ENCODE data around the gene VEPH1. TPM values are rescaled to one million over a fixed set of nuclear protein-coding genes. Genes with fewer than 3 reads are reported as not detected.
A peak's percentile ranks its signal among the peaks of the same experiment; 100 is the strongest.

The VEPH1 gene
- total and polyA plus RNA-seq, 9 of the 15 experiments (the other 6 are each of a cell fraction or from before 2014, with no cell fraction given): 4.5 to 15.6 (median 5.8) TPM

DNA sequence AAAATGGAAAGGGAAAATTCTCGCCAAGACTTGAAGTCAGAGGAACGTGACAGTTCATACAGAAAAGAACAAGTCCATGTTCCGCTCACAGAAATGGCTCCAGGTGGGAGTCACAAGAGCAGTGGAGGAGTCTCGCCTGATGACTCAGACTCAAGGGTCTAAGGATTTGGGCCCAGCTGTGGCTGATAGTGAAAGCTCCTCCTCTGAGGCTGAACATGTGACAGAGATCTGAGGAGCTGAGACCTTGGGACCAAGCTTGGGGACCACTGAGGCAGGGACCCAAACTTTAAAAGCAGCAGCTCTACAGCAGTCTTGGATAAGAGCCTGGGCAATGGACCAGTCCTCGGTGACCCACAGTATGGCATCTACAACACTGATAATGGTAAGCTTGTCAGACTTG is 9.3 kb upstream of the VEPH1 start (continued):
- TF ChIP-seq, protein P1, sequence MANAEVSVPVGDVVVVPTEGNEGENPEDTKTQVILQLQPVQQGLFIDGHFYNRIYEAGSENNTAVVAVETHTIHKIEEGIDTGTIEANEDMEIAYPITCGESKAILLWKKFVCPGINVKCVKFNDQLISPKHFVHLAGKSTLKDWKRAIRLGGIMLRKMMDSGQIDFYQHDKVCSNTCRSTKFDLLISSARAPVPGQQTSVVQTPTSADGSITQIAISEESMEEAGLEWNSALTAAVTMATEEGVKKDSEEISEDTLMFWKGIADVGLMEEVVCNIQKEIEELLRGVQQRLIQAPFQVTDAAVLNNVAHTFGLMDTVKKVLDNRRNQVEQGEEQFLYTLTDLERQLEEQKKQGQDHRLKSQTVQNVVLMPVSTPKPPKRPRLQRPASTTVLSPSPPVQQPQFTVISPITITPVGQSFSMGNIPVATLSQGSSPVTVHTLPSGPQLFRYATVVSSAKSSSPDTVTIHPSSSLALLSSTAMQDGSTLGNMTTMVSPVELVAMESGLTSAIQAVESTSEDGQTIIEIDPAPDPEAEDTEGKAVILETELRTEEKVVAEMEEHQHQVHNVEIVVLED (CRISPR knock-in tag; IDR thresholded peaks at IDR 0.05): no peak
- TF ChIP-seq SREBF2 (CRISPR knock-in tag; IDR thresholded peaks at IDR 0.05): no peak
- TF ChIP-seq, protein P2, sequence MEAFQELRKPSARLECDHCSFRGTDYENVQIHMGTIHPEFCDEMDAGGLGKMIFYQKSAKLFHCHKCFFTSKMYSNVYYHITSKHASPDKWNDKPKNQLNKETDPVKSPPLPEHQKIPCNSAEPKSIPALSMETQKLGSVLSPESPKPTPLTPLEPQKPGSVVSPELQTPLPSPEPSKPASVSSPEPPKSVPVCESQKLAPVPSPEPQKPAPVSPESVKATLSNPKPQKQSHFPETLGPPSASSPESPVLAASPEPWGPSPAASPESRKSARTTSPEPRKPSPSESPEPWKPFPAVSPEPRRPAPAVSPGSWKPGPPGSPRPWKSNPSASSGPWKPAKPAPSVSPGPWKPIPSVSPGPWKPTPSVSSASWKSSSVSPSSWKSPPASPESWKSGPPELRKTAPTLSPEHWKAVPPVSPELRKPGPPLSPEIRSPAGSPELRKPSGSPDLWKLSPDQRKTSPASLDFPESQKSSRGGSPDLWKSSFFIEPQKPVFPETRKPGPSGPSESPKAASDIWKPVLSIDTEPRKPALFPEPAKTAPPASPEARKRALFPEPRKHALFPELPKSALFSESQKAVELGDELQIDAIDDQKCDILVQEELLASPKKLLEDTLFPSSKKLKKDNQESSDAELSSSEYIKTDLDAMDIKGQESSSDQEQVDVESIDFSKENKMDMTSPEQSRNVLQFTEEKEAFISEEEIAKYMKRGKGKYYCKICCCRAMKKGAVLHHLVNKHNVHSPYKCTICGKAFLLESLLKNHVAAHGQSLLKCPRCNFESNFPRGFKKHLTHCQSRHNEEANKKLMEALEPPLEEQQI (IDR thresholded peaks at IDR 0.05): peak; percentile 42; the same call in 1 of the 2 replicates
- TF ChIP-seq RCOR1 (IDR thresholded peaks at IDR 0.05; ENCODE audit: borderline replicate concordance in 1 of 2, low read depth in 2 of 2, low read length in 2 of 2): peak in 1 of 2 experiments; percentile 81; a peak in 1 of 4 replicates
- TF ChIP-seq MTF1 (CRISPR knock-in tag; IDR thresholded peaks at IDR 0.05; ENCODE audit: borderline replicate concordance): no peak
- no peak for TF ChIP-seq MED1 (CRISPR knock-in tag; IDR thresholded peaks at IDR 0.05; ENCODE audit: borderline replicate concordance)
- TF ChIP-seq CTBP1 (IDR thresholded peaks at IDR 0.05; ENCODE audit: borderline replicate concordance): peak; percentile 42; the same call in 1 of the 2 replicates
- TF ChIP-seq FOXP1 (CRISPR knock-in tag; IDR thresholded peaks at IDR 0.05): no peak
- TF ChIP-seq ZNF124 (CRISPR knock-in tag; IDR thresholded peaks at IDR 0.05): no peak
- TF ChIP-seq RBM15 (IDR thresholded peaks at IDR 0.05; ENCODE audit: insufficient read depth, low read length): no peak
- TF ChIP-seq TCFL5 (CRISPR knock-in tag; conservative IDR thresholded peaks at IDR 0.05): no peak
- TF ChIP-seq, protein P3, sequence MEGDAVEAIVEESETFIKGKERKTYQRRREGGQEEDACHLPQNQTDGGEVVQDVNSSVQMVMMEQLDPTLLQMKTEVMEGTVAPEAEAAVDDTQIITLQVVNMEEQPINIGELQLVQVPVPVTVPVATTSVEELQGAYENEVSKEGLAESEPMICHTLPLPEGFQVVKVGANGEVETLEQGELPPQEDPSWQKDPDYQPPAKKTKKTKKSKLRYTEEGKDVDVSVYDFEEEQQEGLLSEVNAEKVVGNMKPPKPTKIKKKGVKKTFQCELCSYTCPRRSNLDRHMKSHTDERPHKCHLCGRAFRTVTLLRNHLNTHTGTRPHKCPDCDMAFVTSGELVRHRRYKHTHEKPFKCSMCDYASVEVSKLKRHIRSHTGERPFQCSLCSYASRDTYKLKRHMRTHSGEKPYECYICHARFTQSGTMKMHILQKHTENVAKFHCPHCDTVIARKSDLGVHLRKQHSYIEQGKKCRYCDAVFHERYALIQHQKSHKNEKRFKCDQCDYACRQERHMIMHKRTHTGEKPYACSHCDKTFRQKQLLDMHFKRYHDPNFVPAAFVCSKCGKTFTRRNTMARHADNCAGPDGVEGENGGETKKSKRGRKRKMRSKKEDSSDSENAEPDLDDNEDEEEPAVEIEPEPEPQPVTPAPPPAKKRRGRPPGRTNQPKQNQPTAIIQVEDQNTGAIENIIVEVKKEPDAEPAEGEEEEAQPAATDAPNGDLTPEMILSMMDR (IDR thresholded peaks at IDR 0.05 in 2 of 3, conservative IDR thresholded peaks at IDR 0.05 in 1 of 3; ENCODE audit: insufficient read depth in 2 of 3, low read depth in 1 of 3, low read length in 3 of 3): no peak; a peak in 1 of 6 replicates
- TF ChIP-seq, protein P4, sequence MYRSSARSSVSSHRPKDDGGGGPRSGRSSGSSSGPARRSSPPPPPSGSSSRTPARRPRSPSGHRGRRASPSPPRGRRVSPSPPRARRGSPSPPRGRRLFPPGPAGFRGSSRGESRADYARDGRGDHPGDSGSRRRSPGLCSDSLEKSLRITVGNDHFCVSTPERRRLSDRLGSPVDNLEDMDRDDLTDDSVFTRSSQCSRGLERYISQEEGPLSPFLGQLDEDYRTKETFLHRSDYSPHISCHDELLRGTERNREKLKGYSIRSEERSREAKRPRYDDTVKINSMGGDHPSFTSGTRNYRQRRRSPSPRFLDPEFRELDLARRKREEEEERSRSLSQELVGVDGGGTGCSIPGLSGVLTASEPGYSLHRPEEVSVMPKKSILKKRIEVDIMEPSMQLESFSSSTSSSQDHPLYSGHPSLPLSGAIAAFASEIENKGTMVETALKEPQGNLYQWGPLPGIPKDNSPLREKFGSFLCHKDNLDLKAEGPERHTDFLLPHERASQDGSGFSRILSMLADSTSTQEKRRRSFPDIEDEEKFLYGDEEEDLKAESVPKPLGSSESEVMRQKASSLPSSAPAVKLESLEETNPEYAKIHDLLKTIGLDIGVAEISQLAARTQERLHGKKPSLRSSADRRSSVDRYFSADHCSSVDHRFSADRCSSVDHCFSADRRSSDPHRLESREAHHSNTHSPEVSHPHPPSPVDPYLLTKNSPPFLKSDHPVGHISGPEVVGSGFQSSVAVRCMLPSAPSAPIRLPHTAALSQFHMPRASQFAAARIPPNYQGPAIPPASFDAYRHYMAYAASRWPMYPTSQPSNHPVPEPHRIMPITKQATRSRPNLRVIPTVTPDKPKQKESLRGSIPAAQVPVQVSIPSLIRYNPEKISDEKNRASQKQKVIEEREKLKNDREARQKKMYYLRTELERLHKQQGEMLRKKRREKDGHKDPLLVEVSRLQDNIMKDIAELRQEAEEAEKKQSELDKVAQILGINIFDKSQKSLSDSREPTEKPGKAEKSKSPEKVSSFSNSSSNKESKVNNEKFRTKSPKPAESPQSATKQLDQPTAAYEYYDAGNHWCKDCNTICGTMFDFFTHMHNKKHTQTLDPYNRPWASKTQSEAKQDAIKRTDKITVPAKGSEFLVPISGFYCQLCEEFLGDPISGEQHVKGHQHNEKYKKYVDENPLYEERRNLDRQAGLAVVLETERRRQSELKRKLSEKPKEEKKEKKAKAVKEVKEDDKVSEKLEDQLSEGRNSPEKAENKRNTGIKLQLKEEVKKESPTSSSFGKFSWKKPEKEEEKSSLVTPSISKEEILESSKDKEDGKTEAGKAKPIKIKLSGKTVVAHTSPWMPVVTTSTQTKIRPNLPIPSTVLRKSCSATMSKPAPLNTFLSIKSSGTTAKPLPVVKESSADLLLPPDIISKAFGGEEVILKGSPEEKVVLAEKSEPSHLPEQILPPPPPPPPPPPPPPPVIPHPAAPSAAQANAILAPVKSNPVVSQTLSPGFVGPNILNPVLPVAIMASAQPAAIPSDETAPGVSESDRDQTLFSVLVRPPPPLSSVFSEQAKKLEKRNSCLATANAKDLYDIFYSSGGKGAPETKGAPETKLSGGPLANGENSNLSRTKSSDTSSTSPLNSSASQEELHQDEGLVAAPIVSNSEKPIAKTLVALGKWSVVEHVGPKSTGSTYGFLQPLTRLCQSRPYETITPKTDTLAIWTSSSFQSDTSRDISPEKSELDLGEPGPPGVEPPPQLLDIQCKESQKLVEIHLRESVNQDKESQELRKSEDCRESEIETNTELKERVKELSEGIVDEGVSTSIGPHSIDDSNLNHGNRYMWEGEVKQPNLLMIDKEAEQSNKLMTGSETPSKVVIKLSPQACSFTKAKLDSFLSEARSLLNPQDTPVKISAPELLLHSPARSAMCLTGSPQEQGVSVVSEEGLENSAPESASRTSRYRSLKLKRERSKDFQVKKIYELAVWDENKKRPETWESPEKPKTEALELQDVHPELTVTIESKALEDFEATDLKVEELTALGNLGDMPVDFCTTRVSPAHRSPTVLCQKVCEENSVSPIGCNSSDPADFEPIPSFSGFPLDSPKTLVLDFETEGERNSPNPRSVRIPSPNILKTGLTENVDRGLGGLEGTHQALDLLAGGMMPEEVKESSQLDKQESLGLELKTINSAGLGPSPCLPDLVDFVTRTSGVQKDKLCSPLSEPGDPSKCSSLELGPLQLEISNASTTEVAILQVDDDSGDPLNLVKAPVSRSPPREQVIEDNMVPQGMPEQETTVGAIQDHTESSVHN (IDR thresholded peaks at IDR 0.05; ENCODE audit: borderline replicate concordance in 1 of 2, low read depth in 1 of 2): no peak
